NCI-H1694 treated with DMSO at 0.1 percent for 48 hours (cell line): ENCODE results near the gene COL5A1.

Experiments
- DNase-seq: peaks from one replicate; lab custom pipeline; 2025; lab: John Stamatoyannopoulos, UW

The COL5A1 gene

GRCh38 chr9:134770972-134771971 lies 129.7 kb downstream of the COL5A1 start:
- no peak for DNase-seq

- DNase-seq = no peak
These were observed 130.7 kb downstream of the COL5A1 start for GRCh38 chr9:134772331-134772730.

GRCh38 chr9:134773842-134774241 lies 132.2 kb downstream of the COL5A1 start:
- DNase-seq = no peak

GRCh38 chr9:134774410-134774809 lies 132.8 kb downstream of the COL5A1 start:
- no peak for DNase-seq

- DNase-seq = peak; percentile 24
These were observed 133.7 kb downstream of the COL5A1 start for GRCh38 chr9:134775081-134775951.

- no peak for DNase-seq
These were observed 134.6 kb downstream of the COL5A1 start for GRCh38 chr9:134776080-134776796.

GRCh38 chr9:134777153-134777552 lies 135.6 kb downstream of the COL5A1 start:
- DNase-seq = no peak

- DNase-seq = no peak
These were observed 136.6 kb downstream of the COL5A1 start for GRCh38 chr9:134778156-134778555.

GRCh38 chr9:134778841-134779411 lies 137.3 kb downstream of the COL5A1 start:
- no peak for DNase-seq

GRCh38 chr9:134779640-134780039 lies 138.0 kb downstream of the COL5A1 start:
- no peak for DNase-seq

GRCh38 chr9:134781591-134782302 lies 140.1 kb downstream of the COL5A1 start:
- DNase-seq = peak; percentile 41

- peak; percentile 54 for DNase-seq
These were observed 141.5 kb downstream of the COL5A1 start for GRCh38 chr9:134782921-134783698.

GRCh38 chr9:134783699-134784039 lies 142.1 kb downstream of the COL5A1 start:
- peak; percentile 54 for DNase-seq

GRCh38 chr9:134784577-134785305 lies 143.1 kb downstream of the COL5A1 start:
- no peak for DNase-seq

GRCh38 chr9:134785325-134786108 lies 143.9 kb downstream of the COL5A1 start:
- no peak for DNase-seq

GRCh38 chr9:134787601-134788531 lies 146.3 kb downstream of the COL5A1 start:
- DNase-seq = no peak

- DNase-seq = no peak
These were observed 147.6 kb downstream of the COL5A1 start for GRCh38 chr9:134789168-134789567.

GRCh38 chr9:134791009-134791408 lies 149.4 kb downstream of the COL5A1 start:
- peak; percentile 40 for DNase-seq
